Activated CD8-positive, alpha-beta memory T cell treated with anti-CD3 and anti-CD28 coated beads for 24 hours (primary cell): Measurements from ENCODE around the gene ARHGAP4.

ENCODE experiments used
- DNase-seq: peaks from one replicate; pipeline ENCODE4 v3.0.0-alpha.2; 2020

Gene ARHGAP4

DNA sequence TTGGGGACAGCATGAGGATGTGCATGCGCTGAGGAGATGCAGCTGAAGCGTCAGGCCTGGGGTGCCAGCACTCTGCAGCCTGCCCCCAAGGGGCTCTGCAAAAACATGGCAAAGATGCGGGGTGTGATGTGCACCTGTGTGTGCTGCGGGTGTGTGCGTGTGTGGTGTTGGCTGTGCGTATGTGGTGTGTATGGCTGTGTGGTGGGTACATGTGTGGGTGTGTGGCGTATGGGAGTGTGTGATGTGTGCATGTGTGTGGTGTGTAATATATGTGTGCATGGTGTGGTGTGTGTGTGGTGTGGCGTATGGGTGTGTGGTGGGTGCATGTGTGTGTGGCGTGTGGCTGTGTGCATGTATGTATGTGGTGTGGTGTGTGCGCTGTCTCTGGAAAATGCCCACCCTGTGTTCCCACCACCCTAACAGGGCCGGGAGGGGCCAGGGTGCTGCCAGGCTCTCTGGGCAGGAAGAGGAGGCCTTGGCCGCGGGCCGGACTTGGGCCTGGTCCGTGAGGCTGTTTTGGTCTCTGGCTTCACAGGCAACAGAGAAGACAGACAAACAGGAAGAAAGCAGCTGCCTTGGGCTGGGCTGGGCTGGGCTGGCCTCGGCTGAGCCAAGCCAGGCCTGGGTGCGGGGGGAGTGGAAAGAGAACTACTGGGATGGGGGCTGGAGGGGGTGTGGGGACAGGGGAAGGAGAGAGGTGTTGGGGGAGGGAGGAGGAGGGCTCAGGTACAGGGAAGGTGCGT lies 22.7 kb downstream of the ARHGAP4 start:
- no peak for DNase-seq

DNA sequence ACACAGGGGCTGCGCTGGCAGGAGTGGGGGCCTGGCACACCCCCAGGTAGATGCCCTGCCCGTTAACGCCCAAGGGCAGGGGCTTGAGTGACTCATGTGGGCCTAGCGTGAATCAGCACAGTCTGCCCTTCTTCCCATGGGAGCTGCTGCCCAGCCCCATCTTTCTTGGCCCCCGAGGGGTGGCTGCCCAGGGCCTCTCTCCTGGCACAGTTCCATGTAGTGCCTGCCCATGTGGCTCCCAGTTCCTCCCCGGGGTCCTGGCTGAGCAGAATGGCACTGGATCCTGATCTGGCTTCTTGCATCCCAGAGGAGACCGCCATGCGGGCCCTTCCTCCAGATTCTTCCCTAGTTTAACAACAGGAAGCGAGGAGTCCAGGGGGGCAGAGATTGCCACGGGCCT lies 23.7 kb downstream of the ARHGAP4 start:
- no peak for DNase-seq

DNA sequence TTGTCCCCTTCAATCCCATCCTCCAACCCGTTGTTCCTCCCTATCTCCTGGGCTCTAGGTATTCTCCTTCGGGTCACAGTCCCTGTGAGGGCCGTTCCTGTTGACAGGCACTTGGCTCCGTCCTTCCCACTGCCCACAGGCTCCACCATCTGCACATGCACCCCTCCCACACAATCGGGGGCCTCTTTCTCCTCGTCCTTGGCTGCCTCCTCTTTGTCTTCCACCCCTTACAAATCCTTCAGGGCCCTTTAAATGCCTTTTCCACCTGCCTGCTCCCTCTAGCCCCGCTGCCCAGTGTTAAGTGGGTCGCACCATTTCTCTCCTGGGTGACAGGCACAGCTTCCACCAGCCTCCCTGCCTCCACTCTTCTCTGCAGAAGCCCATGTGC lies 24.3 kb downstream of the ARHGAP4 start:
- no peak for DNase-seq

DNA sequence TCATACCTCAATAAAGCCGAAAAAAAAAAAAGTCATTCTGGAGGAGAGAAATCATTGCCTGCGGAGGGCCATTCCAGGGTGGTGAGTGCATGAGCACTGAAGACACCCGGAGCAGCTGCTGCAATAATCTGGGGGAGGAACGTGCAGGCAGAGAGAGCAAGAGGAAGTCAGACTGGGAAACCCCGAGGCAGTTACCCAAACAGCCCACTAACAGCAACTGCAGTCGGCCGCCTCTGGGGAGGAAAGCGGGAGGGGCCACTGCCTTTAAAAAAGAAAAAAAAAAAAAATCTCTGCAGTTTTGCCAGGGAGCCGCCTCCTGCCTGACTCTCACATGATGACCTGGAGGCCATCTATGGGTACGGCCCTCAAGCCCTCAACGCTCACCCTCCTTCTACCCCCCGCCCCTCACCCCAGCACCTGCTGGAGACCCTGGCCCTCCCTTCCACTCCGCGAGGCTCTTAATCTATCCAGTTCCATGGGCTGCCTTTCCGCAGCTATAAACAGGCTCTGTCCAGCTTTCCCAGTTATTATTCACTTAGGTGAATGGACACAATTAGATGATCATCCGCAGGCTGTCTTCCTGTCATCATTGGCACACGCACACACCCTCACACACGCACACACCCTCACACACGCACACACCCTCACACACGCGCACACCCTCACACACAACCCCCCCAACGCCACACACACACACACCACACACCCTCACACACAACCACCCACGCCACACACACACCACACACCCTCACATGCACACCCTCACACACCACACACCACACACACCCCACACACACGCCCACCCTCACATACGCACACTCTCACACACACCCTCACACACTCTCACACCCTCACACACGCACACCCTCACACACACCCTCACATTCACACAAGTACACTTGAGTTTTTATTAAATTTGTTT lies 25.0 kb downstream of the ARHGAP4 start:
- DNase-seq: no peak

DNA sequence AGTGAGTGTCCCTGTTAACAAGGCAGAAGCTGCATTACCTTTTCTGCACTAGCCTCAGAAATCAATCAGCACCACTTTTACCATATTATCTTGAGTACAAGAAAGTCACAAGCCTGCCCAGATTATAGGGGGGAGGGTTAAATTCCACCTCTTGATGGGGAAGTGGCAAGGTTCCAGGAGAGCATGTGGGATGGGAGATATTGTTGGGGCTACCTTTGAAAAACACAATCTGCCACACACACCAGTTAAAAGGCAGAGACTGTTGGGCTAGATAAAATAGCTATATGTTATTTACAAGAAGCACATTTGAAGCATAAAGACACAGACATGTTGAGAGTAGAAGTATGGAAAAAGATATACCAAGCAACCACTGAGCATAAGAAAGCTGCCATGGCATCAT lies 28.2 kb downstream of the ARHGAP4 start:
- DNase-seq: no peak

DNA sequence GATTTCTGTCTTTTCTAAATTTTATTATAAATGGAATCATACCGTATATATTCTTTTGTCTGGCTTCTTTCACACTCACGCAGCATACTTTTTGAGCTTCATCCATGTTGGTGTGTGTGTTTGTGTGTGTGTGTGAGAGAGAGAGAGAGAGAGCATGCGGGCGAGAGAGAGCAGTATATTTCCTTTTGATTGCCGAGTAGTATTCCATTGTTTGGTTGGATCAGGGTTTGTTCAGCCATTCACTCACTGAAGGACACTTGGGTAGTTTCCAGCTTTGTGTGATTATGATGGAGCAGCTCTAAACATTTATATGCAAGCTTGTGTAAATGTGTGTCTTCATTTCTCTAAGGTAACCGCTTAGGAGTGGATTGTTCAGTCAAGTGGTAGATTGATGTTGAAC lies 36.9 kb downstream of the ARHGAP4 start:
- no peak for DNase-seq

DNA sequence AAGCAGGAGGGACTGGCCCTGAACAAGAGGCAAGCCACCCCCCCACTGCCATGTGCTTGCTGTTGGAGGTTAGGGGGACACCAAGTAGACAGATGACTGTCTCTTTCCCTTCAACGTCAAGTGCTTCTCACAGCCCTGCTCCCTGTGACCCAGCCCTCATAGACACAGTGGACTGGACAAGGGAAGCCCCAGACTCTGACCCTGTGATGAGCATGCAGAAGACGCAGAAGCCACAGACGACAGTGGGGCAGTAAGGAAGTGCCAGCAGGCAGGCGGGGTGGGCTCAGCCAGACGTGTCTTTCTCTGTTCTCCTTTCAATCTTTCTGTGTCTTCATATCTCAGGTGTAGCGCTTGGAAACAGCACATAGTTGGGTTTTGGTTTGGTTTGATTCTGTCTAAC lies 37.7 kb downstream of the ARHGAP4 start:
- DNase-seq: no peak

DNA sequence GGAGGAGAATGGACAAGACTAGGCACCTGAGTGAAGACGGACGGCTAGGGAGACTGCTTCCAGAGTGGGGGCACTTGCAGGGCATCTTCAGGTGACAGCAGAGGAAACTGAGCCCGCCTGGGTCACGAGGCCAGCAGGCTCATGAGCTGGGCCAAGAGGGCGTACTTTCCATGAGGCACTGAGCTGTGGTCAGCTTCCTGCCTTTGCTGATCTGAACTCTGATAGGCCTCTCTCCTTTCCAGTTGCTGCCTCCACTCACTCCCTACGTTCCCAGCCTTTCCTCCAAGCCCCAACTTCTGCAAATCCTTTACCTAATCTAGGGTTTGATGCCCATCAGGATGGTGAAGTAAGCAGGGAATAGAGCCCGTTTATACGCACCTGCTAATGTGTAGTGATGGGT lies 38.7 kb downstream of the ARHGAP4 start:
- DNase-seq: no peak

DNA sequence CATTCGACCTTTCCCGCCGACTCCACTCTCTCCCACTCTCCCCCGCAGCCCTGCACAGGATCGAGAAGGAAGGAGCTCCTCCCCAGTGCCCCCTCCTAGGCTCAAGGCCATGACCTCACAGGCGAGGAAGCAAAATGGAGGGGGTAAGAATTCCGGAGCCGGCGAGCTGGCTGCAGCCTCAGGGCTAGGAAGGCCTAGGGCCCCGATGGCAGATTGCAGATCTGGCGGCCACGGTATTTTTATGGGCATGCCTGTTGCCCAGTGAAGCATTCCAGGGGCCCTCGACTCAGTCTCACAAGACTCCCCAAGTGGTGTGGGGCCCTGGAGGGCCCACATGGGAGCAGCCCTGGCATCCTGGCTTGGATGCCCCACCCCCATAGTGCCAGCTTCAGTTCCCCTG lies 39.1 kb downstream of the ARHGAP4 start:
- no peak for DNase-seq

DNA sequence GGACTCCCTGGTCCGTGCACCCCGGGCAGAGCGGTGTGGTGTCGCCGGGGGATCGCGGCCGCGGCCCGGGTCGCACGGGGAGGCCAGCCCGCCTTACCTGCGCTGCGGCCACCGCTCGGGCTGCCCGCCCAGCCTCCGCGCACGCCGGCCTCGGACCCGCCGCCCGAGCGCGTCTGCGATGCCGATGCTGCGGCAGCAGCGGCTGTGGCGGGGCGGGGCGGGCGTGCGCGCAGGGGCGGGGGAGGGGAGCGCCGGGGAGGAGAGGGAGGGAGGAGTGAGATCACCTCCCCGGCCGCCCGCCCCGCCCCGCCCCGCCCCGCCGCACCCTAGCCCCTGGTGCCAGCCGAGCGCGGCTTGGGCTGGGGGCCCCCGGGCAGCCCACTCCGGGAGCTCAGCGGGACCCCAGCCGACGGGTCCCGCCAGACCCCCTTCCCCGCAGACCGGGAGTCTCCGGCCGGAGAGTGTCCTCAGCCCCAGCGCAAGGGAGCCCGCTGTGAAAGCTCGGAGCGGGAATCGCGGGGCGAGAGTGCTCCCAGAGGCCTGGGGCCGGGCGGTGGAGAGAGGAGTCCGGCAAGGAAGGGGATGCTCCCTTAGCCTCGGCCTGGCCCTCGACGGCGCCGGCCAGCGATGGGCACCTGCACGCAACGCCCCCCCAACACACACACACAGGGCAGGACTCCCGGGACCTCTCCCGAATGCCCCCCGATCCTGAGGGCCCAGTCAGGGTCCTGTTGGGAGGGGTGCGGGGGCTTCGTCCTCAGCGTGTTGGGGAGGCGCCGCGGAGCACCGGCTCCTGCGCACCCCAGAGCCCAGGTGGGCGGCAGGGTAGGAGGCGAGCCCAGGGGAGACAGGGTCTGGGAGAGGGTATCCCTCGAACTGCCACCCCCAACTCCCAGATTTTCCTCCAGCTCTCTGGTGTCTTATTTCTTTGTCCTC lies 39.8 kb downstream of the ARHGAP4 start, which contains the start of gene L1CAM:
Gene L1CAM (minus strand): TSS at position 206 of the 936 bp plus-strand sequence. CDS start 10,337 bp downstream, outside the sequence.
- no peak for DNase-seq

DNA sequence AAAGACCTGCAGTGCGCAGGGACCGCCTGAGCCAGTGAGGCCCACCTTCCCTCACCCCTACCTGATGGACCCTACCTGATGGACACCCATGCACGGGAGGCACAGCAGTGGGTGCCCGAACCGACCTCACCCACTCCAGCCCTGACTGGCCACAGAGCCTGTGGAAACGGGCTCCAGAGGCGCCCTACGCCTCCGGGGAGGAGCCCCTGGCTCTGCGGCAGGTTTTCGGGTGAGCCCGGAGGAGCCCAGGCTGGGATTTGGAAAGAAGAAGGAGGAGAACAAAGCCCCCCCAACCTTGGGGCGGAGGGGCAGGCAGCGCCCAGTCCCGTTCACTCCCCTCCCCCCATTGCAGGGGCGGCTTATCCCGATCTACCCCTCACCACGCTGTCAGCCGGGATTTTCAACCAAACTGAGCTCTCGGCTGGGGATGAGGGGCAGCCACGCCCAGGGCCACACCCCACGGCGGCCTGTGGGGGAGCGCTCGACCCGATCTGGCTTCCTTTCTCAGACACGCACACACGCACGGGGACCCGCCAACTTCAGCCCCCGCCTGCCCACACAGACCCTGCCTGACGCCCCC lies 40.8 kb downstream of the ARHGAP4 start:
- DNase-seq: no peak

DNA sequence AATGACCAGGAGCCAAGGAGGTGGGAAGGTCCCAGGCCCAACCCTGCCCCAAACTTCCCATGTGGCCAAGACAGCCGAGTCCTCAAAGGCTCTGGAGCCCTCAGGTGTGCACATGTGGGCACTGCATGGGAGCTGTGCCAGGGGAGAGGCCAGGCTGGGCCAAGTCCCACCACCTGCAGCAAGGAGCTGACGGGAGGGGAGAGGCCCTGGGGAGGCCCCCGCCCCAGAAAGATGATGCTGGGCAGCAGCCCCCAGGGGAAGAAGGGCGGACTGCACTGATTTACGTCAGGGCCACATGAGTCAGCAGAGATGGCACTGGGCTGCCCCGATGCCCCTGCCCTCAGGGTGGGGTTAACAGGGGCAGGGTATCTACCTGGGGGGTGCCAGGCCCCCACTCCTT lies 41.5 kb downstream of the ARHGAP4 start:
- DNase-seq: no peak

DNA sequence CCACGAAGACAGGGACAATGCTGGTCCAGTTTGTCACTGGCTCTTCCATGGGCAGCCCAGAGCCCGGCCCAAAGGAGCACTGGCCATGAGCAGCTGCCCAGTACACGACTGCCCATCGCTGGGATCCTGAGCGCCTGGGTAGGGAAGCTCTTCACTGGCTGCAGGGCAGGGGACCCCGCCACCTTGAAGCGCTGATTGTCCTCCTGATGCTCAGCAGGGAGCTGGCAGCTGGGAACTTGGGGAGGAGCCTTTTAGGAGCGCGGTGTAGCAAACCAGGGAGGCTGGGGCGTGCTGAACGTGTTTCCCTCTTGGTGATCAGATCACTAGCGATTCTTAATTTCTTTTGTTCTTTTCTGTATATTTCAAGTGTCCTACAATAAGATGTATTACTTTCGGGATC lies 41.9 kb downstream of the ARHGAP4 start:
- DNase-seq: no peak

DNA sequence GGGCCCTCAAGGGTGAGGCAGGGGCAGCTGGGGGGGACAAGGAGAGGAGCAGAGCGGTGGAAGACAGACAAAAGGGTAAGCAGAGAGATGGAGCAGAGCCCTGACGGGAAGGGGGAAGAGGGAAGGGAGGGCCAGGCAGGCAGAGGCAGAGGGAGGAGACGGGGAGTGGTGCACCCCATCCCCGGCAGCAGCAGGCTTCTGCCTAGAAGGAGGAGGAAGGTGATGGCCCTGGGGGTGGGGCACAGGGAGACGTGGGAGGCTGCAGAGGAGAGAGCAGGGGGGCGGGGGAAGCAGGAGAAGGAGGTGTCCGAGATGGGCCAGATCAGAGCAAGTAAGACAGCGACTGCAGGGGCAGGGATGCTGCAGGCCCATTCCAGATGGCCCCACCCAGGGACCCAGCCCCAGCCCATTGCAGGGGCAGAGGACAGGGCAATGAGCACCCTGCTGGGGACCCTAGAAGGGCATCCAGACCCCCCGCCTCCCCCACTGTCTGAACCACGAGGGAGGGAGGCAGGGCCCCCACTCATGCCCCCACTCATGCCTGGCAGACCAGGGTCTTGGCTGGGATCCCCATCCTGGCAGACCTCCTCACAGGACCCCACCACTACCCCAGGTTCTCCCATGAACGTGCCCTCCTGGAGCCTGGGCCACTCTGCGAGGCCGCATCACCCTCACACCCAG lies 42.8 kb downstream of the ARHGAP4 start:
- no peak for DNase-seq

DNA sequence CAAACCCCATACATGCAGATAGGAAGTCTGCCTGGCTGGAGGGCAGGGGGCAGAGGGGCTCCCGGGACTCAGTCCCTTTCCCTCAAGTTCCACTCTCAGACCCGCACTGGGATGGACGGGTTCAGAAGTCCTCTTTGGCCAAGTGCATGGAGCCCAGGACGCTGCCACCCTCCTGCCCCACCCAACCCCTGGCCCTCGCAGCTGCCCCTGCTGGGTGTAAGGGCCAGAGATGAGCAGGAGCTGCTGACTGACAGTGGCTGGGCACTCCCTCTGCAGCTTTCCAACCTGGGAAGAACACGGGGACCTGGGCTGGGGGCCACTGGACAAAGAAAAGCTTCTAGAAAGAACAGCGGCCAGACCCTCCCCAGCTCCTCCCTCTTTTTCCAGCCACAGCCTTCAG lies 43.5 kb downstream of the ARHGAP4 start:
- DNase-seq: no peak

DNA sequence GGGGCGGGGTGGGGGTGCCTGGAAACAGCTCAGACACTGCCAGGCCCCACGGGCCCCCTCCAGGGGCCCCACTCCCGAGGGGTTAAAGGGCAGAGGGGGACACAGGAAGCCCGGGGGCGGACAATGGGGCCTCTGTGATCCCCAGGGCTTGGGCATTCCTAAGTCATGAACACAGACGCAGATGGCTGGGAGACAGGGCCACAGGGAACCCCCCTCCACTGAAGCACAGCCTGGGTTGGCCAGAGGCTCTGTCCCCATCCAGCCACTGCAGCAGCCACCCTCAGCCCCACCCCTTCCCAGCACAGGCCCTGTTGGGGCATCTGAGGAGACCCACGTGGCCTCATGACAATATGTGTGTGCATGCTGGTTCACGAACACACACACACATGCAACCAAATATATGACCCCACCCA lies 44.0 kb downstream of the ARHGAP4 start:
- no peak for DNase-seq

DNA sequence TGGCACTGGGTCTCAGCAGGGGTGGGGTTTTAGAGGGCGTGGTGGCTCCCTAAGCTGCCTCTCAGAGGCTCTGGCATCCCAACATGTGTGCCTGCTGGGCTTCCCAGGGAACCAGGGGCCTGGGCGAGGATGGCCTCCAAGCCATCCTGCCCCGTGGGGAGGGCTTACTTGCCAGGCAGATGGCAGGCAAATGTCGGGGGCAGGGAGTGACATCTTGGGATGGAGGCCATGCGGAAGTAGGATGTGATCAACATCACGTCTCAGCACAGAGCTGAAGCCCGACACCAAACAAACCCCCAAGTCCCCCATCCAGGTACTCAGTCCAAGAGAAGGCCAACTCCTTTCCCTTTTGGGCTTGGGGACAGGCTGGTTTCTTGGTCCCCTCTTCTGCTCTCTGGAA lies 44.8 kb downstream of the ARHGAP4 start:
- no peak for DNase-seq

DNA sequence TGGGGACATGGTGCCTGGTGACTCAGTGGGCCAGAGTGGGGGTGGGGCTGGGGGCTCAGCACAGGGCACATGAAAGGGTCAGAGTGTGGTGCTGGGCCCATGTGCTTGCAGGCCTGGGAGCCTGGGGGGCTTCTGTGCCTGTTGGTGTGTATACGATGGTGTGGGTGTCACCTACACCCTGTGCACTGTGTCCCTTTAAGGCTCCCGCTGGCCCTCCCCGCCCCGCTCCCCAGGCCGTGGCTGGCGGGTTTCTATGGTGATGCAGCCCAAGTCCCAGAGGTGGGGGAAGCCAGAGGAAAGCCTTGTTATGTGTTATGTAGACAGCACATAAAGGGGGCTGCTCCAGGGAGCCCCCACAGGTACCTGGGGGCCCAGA lies 45.6 kb downstream of the ARHGAP4 start:
- DNase-seq: no peak

DNA sequence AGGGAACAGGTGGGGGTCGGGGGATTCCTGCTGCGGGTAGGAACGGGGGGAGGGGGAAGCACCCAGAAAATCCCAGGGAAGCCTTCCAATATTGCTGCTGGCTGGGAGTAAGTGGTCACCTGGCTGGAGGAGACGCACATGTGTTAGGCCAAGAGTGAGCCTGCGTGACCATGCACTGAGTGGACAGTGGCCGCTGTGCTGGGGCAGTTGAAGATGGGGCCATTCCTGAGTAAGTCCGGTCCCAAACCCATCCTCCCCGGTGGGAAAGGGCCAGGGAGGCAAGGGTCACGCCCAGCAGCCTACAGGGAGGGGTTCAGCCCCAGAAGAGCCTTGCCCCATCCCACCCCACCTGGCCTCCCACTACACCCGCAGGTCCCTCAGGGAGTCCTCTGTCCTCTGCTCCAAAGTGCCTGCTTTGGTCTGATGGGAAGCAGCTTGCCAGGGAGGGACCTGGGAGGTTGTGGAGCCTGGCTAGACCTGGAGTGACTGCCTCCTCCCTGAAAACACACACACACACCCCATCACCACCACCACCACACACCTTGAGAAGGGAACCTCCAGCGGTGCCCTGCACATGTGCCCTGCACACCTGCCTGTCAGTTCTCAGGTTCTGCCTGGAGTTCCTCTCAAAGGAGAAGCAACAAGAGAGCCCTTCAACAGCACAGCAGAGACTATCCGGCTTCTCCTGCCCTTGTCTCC lies 46.2 kb downstream of the ARHGAP4 start:
- no peak for DNase-seq

DNA sequence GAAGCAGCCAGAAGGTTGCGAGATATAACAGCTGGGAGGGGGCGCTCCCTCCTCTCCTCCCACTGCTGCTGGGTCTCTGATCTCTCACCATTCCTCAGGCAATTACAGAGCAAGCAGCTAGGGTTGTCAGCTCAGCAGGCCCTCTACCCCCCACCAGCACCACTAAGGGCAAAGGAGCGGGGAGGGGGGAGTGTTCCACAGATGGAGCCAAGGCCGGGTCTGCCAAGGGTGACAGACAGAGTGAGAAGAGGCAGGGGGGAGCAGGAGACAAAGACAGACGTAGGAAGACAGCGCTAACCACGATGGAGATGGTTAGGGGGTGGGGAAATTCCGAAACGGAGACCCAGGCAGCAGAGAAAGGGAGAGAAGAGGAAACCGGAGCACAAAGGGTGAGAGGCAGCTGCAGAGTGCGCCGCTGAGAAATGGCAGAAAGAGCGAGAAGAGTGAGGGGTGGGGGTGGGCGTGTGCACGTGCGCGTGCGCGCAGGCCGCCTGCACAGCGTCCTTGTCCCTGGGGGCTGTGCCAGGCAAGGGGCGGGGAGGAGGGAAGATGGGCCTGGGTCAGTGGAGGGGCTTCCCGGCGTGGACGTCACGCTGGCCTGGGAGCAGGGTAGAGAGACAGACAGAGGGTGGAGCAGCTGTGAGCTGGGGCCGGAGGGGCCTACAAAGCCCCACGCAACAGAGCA lies 47.0 kb downstream of the ARHGAP4 start:
- no peak for DNase-seq

DNA sequence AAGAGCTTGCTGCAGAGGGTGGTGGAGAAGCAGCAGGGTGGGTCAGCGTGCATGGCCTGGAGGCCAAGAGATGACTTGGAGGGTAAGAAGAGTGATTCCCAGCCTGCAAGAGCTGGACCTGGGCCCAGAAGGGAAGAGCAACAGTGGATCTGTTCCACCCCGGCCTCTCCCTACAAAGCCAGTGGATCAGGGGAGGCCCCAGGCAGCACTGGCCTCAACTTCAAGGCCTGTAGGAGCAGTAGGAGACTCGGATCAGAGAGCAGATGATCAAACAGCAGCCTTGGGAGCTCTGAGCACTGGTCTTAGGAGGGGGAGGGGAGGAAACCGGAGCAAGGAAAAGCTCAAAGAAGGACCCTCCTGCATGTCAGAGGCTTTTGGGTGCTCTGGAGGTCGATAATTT lies 47.7 kb downstream of the ARHGAP4 start:
- DNase-seq: no peak
